ENCODE measurements around the gene MASTL. TPM values are rescaled to one million over a fixed set of nuclear protein-coding genes. Genes with fewer than 3 reads are reported as not detected.
A peak's percentile ranks its signal among the peaks of the same experiment; 100 is the strongest.

MASTL gene
- total and polyA plus RNA-seq, 7 experiments from 2014 or later = 2.6 to 29.0 (median 9.4) TPM

GRCh38 chr10:27192284-27192683 is 37.1 kb downstream of the MASTL start:
- H3K27me3 Mint-ChIP-seq = no peaks in the 10 kb centered on the region
- no peak overlapping the region for H3K27ac Mint-ChIP-seq
- no peaks in the 10 kb centered on the region for H3K9me3 Mint-ChIP-seq
- ATAC-seq (no peak), DNase-seq (no peak)
- no peak overlapping the region for H3K4me3 Mint-ChIP-seq
- H3K27me3 ChIP-seq (ENCODE audit: control insufficient read depth in 2 of 2, insufficient read depth in 2 of 2, low read length in 2 of 2) = no peaks in the 10 kb centered on the region
- no peaks in the 10 kb centered on the region for H3K4me1 ChIP-seq (ENCODE audit: control insufficient read depth in 2 of 2, insufficient read depth in 2 of 2, low read length in 2 of 2)
- POLR2A ChIA-PET = no interaction called here
- CTCF ChIA-PET = interaction anchor here (1.0 kb wide), 1 partner anchor 182 kb away, joined by 3 read pairs; no protein-coding TSS in a partner anchor
- H3K36me3 ChIP-seq (ENCODE audit: control insufficient read depth in 2 of 3, insufficient read depth in 3 of 3, low read length in 3 of 3) = peaks cover 0 to 7% (median 6%) of the 10 kb centered on the region in 3 experiments
- no peak overlapping the region for H3K27ac ChIP-seq (ENCODE audit: low read depth, low read length)
- no peaks in the 10 kb centered on the region for H3K4me1 Mint-ChIP-seq
- no peak overlapping the region for H3K4me3 ChIP-seq (ENCODE audit: low read length)
- H3K9me3 ChIP-seq (ENCODE audit: control insufficient read depth in 2 of 3, low read length in 3 of 3) = no peaks in the 10 kb centered on the region
- H3K36me3 Mint-ChIP-seq = peaks cover 0 to 1% (median 0%) of the 10 kb centered on the region in 5 donors
- intact Hi-C loops (cut with micrococcal nuclease) = no loop called here

- peaks cover 0 to 3% (median 0%) of the 10 kb centered on the region in 7 donors for H3K4me1 Mint-ChIP-seq
- peaks cover 10 to 27% (median 16%) of the 10 kb centered on the region in 5 donors for H3K36me3 Mint-ChIP-seq
- Histone ChIP-seq H3K4me1 (ENCODE audit: control insufficient read depth in 2 of 2, insufficient read depth in 2 of 2, low read length in 2 of 2) (no peaks in the 10 kb centered on the region), H3K4me3 (ENCODE audit: low read length) (no peak overlapping the region), H3K27ac (ENCODE audit: low read depth, low read length) (no peak overlapping the region), H3K36me3 (ENCODE audit: control insufficient read depth in 2 of 3, insufficient read depth in 3 of 3, low read length in 3 of 3) (peaks cover 0 to 55% (median 10%) of the 10 kb centered on the region in 3 experiments), H3K27me3 (ENCODE audit: control insufficient read depth in 2 of 2, insufficient read depth in 2 of 2, low read length in 2 of 2) (no peaks in the 10 kb centered on the region), H3K9me3 (ENCODE audit: control insufficient read depth in 2 of 3, low read length in 3 of 3) (no peaks in the 10 kb centered on the region)
- no peaks in the 10 kb centered on the region for H3K9me3 Mint-ChIP-seq
- H3K27ac Mint-ChIP-seq = no peak overlapping the region
- no peak overlapping the region for H3K4me3 Mint-ChIP-seq
- ATAC-seq (no peak), DNase-seq (no peak)
- H3K27me3 Mint-ChIP-seq = no peaks in the 10 kb centered on the region
- ChIA-PET POLR2A (no interaction called here), CTCF (interaction anchor here (0.6 kb wide), 1 partner anchor 26 kb away, joined by 3 read pairs; no protein-coding TSS in a partner anchor)
- intact Hi-C loops (cut with micrococcal nuclease) = no loop called here
Observed at GRCh38 chr10:27197980-27198620, 42.9 kb downstream of the MASTL start.

DNA sequence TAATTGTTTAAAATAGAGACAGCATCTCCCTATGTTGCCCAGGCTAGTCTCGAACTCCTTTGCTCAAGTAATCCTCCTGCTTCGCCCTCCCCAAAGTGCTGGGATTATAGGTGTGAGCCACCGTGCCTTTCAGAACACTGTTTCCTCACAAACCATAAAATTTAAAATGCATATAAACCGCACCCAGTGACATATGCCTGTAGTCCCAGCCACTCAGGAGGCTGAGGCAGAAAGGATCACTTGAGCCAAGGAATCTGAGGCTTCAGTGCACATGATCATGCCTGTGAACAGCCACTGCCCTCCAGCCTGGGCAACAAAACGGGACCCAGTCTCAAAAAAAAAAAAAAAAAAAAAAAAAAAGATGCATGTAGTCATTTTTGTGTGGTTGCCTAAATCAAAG is 48.7 kb downstream of the MASTL start:
- H3K4me3 Mint-ChIP-seq = no peak overlapping the region
- ChIA-PET POLR2A (no interaction called here), CTCF (no interaction called here)

DNA sequence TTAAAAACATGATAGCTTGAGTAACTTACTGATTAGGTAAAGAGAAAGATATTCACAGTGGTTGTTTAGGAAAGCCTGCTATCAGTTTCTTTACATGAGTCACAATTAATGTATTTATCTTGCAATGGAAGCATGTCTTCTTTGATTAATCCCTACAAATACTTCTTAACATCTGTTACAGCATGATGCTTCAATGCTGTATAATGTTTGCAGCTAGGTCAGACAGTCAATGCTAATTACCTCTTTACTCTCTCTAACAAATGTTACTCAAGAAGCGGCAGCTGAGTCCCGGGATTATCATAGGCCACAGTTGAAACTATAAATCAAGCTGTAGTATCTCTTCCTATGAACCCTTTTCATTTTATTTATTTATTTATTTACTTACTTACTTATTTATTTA is 52.2 kb downstream of the MASTL start:
- H3K36me3 ChIP-seq (ENCODE audit: control insufficient read depth in 2 of 3, insufficient read depth in 3 of 3, low read length in 3 of 3) = peaks cover 15 to 67% (median 28%) of the 10 kb centered on the region in 3 experiments
- CTCF ChIA-PET = no interaction called here

More for the DNA sequence above, 48.7 kb downstream of the MASTL start:
- ATAC-seq = no peak
- DNase-seq = no peak
- Histone ChIP-seq H3K27me3 (ENCODE audit: control insufficient read depth in 2 of 2, insufficient read depth in 2 of 2, low read length in 2 of 2) (no peaks in the 10 kb centered on the region), H3K36me3 (ENCODE audit: control insufficient read depth in 2 of 3, insufficient read depth in 3 of 3, low read length in 3 of 3) (peaks cover 10 to 60% (median 10%) of the 10 kb centered on the region in 3 experiments), H3K4me3 (ENCODE audit: low read length) (no peak overlapping the region), H3K27ac (ENCODE audit: low read depth, low read length) (no peak overlapping the region), H3K9me3 (ENCODE audit: control insufficient read depth in 2 of 3, low read length in 3 of 3) (no peaks in the 10 kb centered on the region), H3K4me1 (ENCODE audit: control insufficient read depth in 2 of 2, insufficient read depth in 2 of 2, low read length in 2 of 2) (no peaks in the 10 kb centered on the region)
- H3K27ac Mint-ChIP-seq = no peak overlapping the region
- H3K27me3 Mint-ChIP-seq = no peaks in the 10 kb centered on the region
- intact Hi-C loops (cut with micrococcal nuclease) = no loop called here
- peaks cover 0 to 3% (median 0%) of the 10 kb centered on the region in 7 donors for H3K4me1 Mint-ChIP-seq
- H3K9me3 Mint-ChIP-seq = no peaks in the 10 kb centered on the region
- peaks cover 5 to 33% (median 20%) of the 10 kb centered on the region in 5 donors for H3K36me3 Mint-ChIP-seq

DNA sequence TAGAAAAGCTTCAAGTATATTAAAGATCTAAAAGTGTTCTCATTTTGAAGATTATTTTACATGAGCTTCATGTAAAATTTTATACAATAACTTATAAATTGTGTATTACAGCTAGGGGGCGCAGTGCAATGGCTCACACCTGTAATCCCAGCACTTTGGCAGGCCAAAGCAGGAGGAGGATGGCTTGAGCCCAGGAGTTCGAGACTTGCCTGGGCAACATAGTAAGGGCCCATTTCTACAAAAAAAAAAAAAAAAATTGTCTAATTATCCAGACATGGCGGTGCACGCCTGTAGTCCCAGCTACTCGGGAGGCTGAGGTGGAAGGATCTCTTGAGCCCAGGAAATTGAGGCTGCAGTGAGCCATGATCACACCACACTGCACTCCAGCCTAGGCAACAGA is 68.8 kb downstream of the MASTL start:
- intact Hi-C loops (cut with micrococcal nuclease) = loop anchor here (1.0 to 2.0 kb wide), 5 partner anchors 15 to 136 kb away; partner anchors contain the start of gene ACBD5 (in 2 of the 2)
- no peak overlapping the region for H3K27ac ChIP-seq (ENCODE audit: low read depth, low read length)
- CTCF ChIA-PET = interaction anchor here (0.6 to 3.8 kb wide), 17 partner anchors 11 to 250 kb away, joined by 3 to 27 read pairs (median 4); no protein-coding TSS in a partner anchor
- no peaks in the 10 kb centered on the region for H3K9me3 ChIP-seq (ENCODE audit: control insufficient read depth in 2 of 3, low read length in 3 of 3)
- Mint-ChIP-seq H3K27ac (peak overlapping the region in 1 of 9 donors; percentile 1), H3K27me3 (no peaks in the 10 kb centered on the region), H3K4me1 (peaks cover 8 to 20% (median 11%) of the 10 kb centered on the region in 7 donors), H3K36me3 (peaks cover 3 to 15% (median 7%) of the 10 kb centered on the region in 5 donors), H3K9me3 (no peaks in the 10 kb centered on the region), H3K4me3 (no peak overlapping the region)
- H3K4me1 ChIP-seq (ENCODE audit: control insufficient read depth in 2 of 2, insufficient read depth in 2 of 2, low read length in 2 of 2) = peaks cover 0 to 36% of the 10 kb centered on the region in 2 donors
- H3K36me3 ChIP-seq (ENCODE audit: control insufficient read depth in 2 of 3, insufficient read depth in 3 of 3, low read length in 3 of 3) = peaks cover 4 to 27% (median 15%) of the 10 kb centered on the region in 3 experiments
- ATAC-seq (peak; percentile 71), DNase-seq (peak in 7 of 9 donors; percentile 20 to 60 (median 44))
- no peak overlapping the region for H3K4me3 ChIP-seq (ENCODE audit: low read length)
- POLR2A ChIA-PET = interaction anchor here (0.6 to 1.2 kb wide), 4 partner anchors 14 to 611 kb away, joined by 3 to 5 read pairs (median 3); no protein-coding TSS in a partner anchor
- no peaks in the 10 kb centered on the region for H3K27me3 ChIP-seq (ENCODE audit: control insufficient read depth in 2 of 2, insufficient read depth in 2 of 2, low read length in 2 of 2)

More for the DNA sequence above, 52.2 kb downstream of the MASTL start:
- Mint-ChIP-seq H3K4me3 (no peak overlapping the region), H3K27ac (no peak overlapping the region), H3K4me1 (peaks cover 0 to 3% (median 0%) of the 10 kb centered on the region in 7 donors), H3K36me3 (peaks cover 6 to 42% (median 24%) of the 10 kb centered on the region in 5 donors), H3K9me3 (no peaks in the 10 kb centered on the region), H3K27me3 (no peaks in the 10 kb centered on the region)
- Histone ChIP-seq H3K27ac (ENCODE audit: low read depth, low read length) (no peak overlapping the region), H3K9me3 (ENCODE audit: control insufficient read depth in 2 of 3, low read length in 3 of 3) (no peaks in the 10 kb centered on the region), H3K4me1 (ENCODE audit: control insufficient read depth in 2 of 2, insufficient read depth in 2 of 2, low read length in 2 of 2) (no peaks in the 10 kb centered on the region), H3K27me3 (ENCODE audit: control insufficient read depth in 2 of 2, insufficient read depth in 2 of 2, low read length in 2 of 2) (no peaks in the 10 kb centered on the region), H3K4me3 (ENCODE audit: low read length) (no peak overlapping the region)
- no peak for DNase-seq
- ATAC-seq = no peak
- POLR2A ChIA-PET = no interaction called here
- intact Hi-C loops (cut with micrococcal nuclease) = no loop called here

DNA sequence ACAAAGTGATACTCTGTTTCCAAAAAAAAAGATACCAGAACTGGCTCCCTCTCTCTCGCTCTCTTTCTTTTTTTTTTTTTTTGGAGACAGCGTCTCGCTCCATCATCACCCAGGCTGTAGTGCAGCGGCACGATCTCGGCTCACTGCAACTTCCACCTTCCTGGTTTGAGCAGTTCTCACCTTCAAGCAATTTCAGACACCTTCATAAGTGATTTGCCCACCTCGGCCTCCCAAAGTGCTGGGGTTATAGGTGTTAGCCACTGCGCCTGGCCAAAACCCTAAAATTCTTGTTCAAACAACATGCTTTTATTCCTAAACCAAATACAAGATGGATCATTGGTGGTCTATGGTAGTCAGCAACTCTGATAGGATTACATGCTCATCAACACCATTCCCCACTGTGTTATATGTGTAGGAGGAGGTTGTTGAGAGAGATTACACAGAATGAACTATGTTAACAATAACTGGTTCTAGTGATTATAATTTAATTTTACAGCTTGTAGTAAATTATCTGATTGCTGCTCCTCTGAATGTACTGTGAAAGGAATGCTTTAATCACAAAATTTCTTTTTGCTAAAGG is 69.9 kb downstream of the MASTL start:
- peaks cover 0 to 21% (median 16%) of the 10 kb centered on the region in 3 experiments for H3K36me3 ChIP-seq (ENCODE audit: control insufficient read depth in 2 of 3, insufficient read depth in 3 of 3, low read length in 3 of 3)
- H3K4me3 ChIP-seq (ENCODE audit: low read length) = no peak overlapping the region
- ChIA-PET CTCF (interaction anchor here (2.5 to 3.8 kb wide), 2 partner anchors 61 to 135 kb away, joined by 16 to 27 read pairs; no protein-coding TSS in a partner anchor), POLR2A (no interaction called here)
- H3K36me3 Mint-ChIP-seq = peaks cover 0 to 9% (median 0%) of the 10 kb centered on the region in 5 donors
- H3K4me1 ChIP-seq (ENCODE audit: control insufficient read depth in 2 of 2, insufficient read depth in 2 of 2, low read length in 2 of 2) = peaks cover 0 to 36% of the 10 kb centered on the region in 2 donors
- H3K9me3 Mint-ChIP-seq = no peaks in the 10 kb centered on the region
- ATAC-seq (peak; percentile 68), DNase-seq (no peak)
- H3K27me3 ChIP-seq (ENCODE audit: control insufficient read depth in 2 of 2, insufficient read depth in 2 of 2, low read length in 2 of 2) = no peaks in the 10 kb centered on the region
- no peaks in the 10 kb centered on the region for H3K27me3 Mint-ChIP-seq
- H3K27ac ChIP-seq (ENCODE audit: low read depth, low read length) = no peak overlapping the region
- H3K27ac Mint-ChIP-seq = peak overlapping the region in 1 of 9 donors; percentile 11
- no peaks in the 10 kb centered on the region for H3K9me3 ChIP-seq (ENCODE audit: control insufficient read depth in 2 of 3, low read length in 3 of 3)
- H3K4me1 Mint-ChIP-seq = peaks cover 8 to 20% (median 11%) of the 10 kb centered on the region in 7 donors
- H3K4me3 Mint-ChIP-seq = peak overlapping the region in 1 of 10 donors; percentile 8
- intact Hi-C loops (cut with micrococcal nuclease) = loop anchor here in 1 of 2 donors (2.0 kb wide), 2 partner anchors 16 to 28 kb away; no protein-coding TSS in a partner anchor
